Adipose tissue (tissue), 3 donors: ENCODE data around the gene WNK1. TPM values are rescaled to one million over a fixed set of nuclear protein-coding genes. Genes with fewer than 3 reads are reported as not detected.
A peak's percentile ranks its signal among the peaks of the same experiment; 100 is the strongest.

Source experiments
- H3K27ac ChIP-seq: one replicate; pipeline ENCODE4 v1.5.1; 2013; ENCODE audit warnings: low read depth, low read length
- WGBS, 3 donors: extraction: QIAGEN DNeasy Blood & Tissue Kit; methylation state at CpG; one replicate each; pipeline ENCODE4 v1.1.7; 2013; 5-methylcytosine and 5-hydroxymethylcytosine counted together
- polyA plus RNA-seq, 3 donors: library from polyadenylated mRNA; stranded (reverse); fragments of 200-250 nt; gene quantifications; one replicate each; pipeline ENCODE4 v1.2.3, GENCODE V29; 2013
- donor health status: healthy with polysubstance abuse.
- donor health status: Bipolar disorder and iron deficiency.
- donor health status: healthy.

WNK1 gene
- polyA plus RNA-seq, 3 donors: 15.9 to 73.8 (median 67.0) TPM

- H3K27ac ChIP-seq: no peak overlapping the region
- WGBS, 3 donors: 25 to 50% (median 42%) methylated on average over 10 of the region's 10 CpGs
Observed at GRCh38 chr12:737122-737739, 15.1 kb upstream of the WNK1 start.

GRCh38 chr12:738712-739111, 13.7 kb upstream of the WNK1 start:
- WGBS, 3 donors: 68 to 93% (median 80%) methylated on average over 2 of the region's 2 CpGs
- no peak overlapping the region for H3K27ac ChIP-seq

DNA sequence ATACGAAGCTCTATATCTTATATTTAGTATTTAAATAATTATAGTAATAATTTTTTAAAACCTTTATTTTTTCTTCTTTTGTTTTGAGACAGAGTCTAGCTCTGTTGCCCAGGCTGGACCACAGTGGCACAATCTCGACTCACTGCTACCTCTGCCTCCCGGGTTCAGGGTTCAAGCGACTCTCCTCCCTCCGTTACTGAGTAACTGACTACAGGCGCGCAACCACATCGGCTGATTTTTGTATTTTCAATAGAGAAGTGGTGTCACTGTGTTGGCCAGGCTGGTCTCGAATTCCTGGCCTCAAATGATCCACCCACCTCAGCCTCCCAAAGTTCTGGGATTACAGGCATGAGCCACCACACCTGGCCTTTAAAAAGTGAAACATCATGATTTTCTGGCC, 13.0 kb upstream of the WNK1 start:
- WGBS, 3 donors: 91 to 97% (median 97%) methylated on average over 9 of the region's 9 CpGs
- no peak overlapping the region for H3K27ac ChIP-seq

- no peak overlapping the region for H3K27ac ChIP-seq
- WGBS, 3 donors: 71 to 82% (median 80%) methylated on average over 6 of the region's 6 CpGs
Observed at GRCh38 chr12:740921-741320, 11.5 kb upstream of the WNK1 start.

GRCh38 chr12:749751-750270, 2.6 kb upstream of the WNK1 start:
- WGBS, 3 donors: 64 to 94% (median 79%) methylated on average over 1 of the region's 1 CpG
- no peak overlapping the region for H3K27ac ChIP-seq

DNA sequence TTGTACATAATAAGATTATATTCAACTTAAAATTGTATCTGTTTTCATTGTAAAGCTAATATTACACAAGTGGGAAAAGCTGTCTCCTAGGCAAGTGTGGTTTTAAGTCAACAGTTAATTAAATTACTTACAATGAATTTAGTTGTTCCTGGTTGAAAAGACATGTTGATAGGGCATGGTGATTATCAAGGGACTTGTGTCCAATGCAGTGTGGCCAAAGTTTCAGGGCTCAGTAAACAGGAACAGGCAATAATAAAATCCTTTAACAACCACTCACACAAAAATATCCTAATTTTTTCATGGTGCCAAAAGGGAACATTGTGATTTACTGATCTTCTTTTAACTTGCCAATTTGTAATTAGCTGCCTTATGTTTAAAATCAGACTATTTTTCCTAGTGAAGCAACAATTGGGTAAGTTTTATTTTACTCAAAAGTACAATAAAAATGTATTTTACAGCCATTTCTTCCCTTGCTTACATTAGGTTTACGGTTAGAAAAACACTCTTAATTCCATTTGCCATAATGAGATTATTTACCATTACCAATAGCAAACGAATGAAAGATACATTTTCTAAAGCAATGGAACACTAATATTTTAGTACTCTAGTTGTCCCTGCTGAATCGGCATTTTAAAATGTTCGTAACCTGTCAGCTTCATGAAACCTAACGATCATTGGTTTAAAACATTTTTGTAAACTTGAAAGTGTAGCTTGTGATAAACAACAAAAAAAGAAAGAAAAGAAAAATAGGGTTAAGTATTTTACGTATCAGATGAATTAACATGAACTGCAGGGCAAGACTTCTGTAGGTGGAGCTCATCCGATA, 1.8 kb upstream of the WNK1 start:
- no peak overlapping the region for H3K27ac ChIP-seq
- WGBS, 3 donors: 2 to 7% (median 5%) methylated on average over 7 of the region's 7 CpGs

- WGBS, 3 donors: 1% methylated on average over 42 of the region's 42 CpGs
- H3K27ac ChIP-seq: peak overlapping the region; percentile 26
Observed at GRCh38 chr12:751192-751998, 984 bp upstream of the WNK1 start.

DNA sequence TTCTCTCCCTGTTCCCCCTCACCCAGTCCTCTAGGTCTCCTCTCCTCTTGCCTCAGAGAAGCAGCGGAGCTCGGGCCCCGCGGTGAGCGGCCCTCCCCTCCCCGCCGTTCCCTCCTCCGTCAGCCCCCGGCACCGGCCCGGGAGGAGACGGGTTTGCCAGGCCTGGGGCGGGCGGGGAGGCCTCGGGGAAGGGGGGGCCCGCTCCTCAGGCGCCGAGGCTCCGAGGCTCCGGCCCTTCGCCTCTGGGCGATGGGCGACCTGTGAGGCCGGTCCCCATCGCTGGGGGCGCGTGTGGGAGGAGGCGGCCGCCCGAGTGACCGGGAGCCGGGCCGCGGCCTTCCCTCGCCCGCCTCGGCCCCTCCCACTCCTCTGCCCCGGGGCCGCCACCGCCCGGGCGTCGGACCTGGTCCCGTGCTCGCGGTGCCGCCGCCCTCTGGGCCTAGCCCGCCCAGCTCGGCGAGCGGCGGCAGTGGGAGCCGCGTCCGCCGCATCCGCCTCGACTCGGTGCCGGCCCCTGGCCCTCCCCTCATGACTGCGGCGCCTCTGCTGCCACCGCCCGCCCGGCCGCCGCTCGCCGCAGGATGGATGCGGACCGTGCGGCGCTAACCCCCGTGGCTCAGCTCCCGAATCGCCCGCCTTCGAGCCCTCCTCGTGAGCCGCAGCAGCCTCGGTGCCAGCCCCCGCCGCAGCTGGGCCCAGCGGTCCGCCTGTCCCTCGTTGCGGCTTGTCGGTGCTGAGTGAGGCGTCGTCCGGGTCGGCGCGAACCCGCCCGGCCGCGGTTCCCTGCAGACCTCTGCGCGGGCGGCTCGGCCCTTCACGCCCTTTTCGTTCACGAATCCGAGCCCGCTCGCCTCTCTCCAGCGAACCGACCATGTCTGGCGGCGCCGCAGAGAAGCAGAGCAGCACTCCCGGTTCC, 574 bp downstream of the WNK1 start:
- 0 to 1% (median 0%) methylated on average over 73 to 115 of the region's 115 CpGs for WGBS, 3 donors

DNA sequence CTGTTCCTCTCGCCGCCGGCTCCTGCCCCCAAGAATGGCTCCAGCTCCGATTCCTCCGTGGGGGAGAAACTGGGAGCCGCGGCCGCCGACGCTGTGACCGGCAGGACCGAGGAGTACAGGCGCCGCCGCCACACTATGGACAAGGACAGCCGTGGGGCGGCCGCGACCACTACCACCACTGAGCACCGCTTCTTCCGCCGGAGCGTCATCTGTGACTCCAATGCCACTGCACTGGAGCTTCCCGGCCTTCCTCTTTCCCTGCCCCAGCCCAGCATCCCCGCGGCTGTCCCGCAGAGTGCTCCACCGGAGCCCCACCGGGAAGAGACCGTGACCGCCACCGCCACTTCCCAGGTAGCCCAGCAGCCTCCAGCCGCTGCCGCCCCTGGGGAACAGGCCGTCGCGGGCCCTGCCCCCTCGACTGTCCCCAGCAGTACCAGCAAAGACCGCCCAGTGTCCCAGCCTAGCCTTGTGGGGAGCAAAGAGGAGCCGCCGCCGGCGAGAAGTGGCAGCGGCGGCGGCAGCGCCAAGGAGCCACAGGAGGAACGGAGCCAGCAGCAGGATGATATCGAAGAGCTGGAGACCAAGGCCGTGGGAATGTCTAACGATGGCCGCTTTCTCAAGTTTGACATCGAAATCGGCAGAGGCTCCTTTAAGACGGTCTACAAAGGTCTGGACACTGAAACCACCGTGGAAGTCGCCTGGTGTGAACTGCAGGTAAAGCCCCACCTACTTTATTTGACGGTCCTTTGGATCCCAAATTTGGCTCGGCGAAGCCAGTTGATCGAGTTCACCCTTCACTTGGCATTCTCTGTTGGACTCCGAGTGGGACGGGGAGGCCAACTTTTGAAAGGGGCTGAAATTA, 1.5 kb downstream of the WNK1 start:
- peak overlapping the region; percentile 44 for H3K27ac ChIP-seq
- WGBS, 3 donors: 1% methylated on average over 61 to 63 of the region's 63 CpGs

More for the DNA sequence above, 574 bp downstream of the WNK1 start:
- peak overlapping the region; percentile 51 for H3K27ac ChIP-seq

GRCh38 chr12:754473-754820, 2.1 kb downstream of the WNK1 start:
- 0 to 4% (median 1%) methylated on average over 5 of the region's 5 CpGs for WGBS, 3 donors

DNA sequence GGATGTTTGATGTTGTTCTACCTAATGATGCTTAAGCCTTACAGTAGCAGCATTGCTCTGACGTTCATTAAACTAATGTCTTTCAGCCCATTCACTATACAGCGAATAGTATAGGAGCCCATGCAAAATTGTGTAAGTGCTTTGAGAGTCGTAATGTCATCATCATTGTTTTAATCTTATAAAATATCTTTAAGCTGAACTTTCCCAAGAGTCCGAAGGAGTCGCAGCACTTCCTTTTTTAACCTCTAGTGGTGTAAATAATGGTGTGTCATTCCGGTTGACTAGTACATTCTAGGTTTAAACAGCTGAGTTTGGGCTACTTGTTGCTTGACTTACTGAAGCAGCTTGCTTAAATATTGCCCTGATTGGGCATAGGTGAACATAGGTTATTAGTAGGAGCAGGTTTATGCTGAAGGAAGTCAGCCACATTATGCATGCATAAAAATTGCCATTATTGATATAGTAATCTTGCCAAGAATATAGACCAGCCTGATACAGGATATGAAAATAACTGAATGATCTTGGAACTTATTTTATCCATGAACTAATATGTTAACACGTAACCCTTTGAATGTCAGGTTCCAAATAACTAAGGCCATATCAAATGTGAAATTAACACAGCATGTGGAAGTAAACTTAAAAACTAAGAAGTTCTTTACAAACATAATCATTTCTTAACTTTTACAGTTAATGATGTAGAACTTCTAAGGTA, 2.6 kb downstream of the WNK1 start:
- no peak overlapping the region for H3K27ac ChIP-seq
- WGBS, 3 donors: 2 to 4% (median 4%) methylated on average over 7 of the region's 7 CpGs

More at GRCh38 chr12:754473-754820, 2.1 kb downstream of the WNK1 start:
- H3K27ac ChIP-seq: no peak overlapping the region

GRCh38 chr12:759628-760027, 7.2 kb downstream of the WNK1 start:
- 79 to 85% (median 85%) methylated on average over 1 of the region's 1 CpG for WGBS, 3 donors
- no peak overlapping the region for H3K27ac ChIP-seq

DNA sequence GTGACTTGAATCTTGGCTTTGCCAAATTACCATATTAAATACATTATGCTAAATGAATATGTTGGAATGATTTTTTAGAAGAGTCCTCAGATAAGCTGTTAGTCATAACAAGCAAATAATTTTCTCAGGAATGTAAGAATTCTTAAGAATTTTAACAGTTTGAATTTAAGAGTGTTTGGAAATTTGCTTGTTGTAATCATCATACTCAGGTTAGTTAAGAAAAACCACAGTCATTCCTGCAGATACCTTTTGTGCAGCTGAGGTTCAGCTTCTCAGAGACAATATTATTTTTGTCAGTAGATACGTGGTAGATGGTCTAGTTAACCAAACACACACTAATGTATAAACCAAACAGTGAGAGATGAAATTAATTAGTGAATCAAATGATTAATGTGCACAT, 8.9 kb downstream of the WNK1 start:
- H3K27ac ChIP-seq: no peak overlapping the region
- 61 to 66% (median 64%) methylated on average over 1 of the region's 1 CpG for WGBS, 3 donors

DNA sequence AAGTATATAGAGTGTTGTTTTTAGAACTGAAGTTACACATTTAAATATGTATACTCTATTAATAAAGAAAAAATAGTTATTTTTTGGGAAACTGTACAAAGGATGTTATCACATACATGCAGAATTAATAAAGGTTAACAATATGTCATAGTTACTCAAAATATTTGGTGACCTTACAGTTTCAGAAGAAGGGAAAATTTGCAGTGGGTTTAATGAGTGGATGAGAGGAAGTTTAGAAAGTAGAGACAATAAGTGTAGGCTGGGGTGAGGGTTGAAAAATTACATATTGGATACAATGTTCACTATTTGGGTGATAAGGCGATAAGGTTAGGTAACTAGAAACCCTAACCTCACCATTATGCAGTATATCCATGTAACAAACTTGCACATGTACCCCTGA, 13.5 kb downstream of the WNK1 start:
- WGBS, 3 donors: 94 to 100% (median 98%) methylated on average over 1 of the region's 1 CpG
- H3K27ac ChIP-seq: no peak overlapping the region

DNA sequence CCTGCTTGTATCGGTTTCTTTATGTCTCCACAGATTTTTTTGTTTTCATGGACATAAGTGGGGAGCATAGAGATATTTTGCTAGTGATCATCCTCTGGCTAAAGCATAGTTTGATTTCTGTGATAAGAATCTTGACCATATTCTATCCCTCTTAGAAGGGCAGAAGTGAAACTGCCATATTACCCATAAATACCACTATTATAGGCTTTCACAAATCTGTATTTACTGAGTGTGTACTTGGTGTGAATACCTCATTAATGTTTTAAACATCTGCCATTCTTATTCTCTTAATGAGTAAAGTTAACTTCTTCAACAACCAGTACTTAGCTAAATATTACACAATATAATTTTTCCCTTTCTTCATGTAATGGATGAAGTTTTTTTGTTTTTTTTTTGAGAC, 16.1 kb downstream of the WNK1 start:
- 87 to 96% (median 90%) methylated on average over 1 of the region's 1 CpG for WGBS, 3 donors
- H3K27ac ChIP-seq: no peak overlapping the region

- H3K27ac ChIP-seq: no peak overlapping the region
- 55 to 85% (median 55%) methylated on average over 2 of the region's 2 CpGs for WGBS, 3 donors
Observed at GRCh38 chr12:770479-770878, 18.1 kb downstream of the WNK1 start.
